ENCODE measurements around the gene MYH6. TPM values are rescaled to one million over a fixed set of nuclear protein-coding genes. Genes with fewer than 3 reads are reported as not detected.

Gene MYH6
- total RNA-seq, 1 donor from 2014 or later = 3.4 TPM

GRCh38 chr14:23380197-23380914 is 27.7 kb downstream of the MYH6 start:
- Histone ChIP-seq H3K27ac (no peak overlapping the region), H3K27me3 (no peaks in the 10 kb centered on the region), H3K36me3 (no peaks in the 10 kb centered on the region), H3K4me3 (no peak overlapping the region), H3K4me1 (no peaks in the 10 kb centered on the region), H3K9me3 (no peaks in the 10 kb centered on the region)
- ATAC-seq = no peak
- no peak for DNase-seq
- intact Hi-C loops (cut with DNase I) = no loop called here
- TF ChIP-seq CTCF (IDR thresholded peaks at IDR 0.05) = no peak

- H3K27ac ChIP-seq = no peak overlapping the region
- no peaks in the 10 kb centered on the region for H3K4me1 ChIP-seq
- H3K4me3 ChIP-seq = no peak overlapping the region
- peak; percentile 91 for TF ChIP-seq CTCF (IDR thresholded peaks at IDR 0.05)
- H3K27me3 ChIP-seq = no peaks in the 10 kb centered on the region
- peak; percentile 88 for DNase-seq
- no peaks in the 10 kb centered on the region for H3K36me3 ChIP-seq
- no peaks in the 10 kb centered on the region for H3K9me3 ChIP-seq
- intact Hi-C loops (cut with DNase I) = loop anchor here (5.0 kb wide), 1 partner anchor 52 kb away; no protein-coding TSS in a partner anchor
- ATAC-seq = peak; percentile 94
These were observed 28.5 kb downstream of the MYH6 start for GRCh38 chr14:23379366-23380196.

- Histone ChIP-seq H3K4me1 (no peaks in the 10 kb centered on the region), H3K27me3 (no peaks in the 10 kb centered on the region), H3K4me3 (no peak overlapping the region), H3K36me3 (no peaks in the 10 kb centered on the region), H3K27ac (no peak overlapping the region), H3K9me3 (no peaks in the 10 kb centered on the region)
- DNase-seq (no peak), ATAC-seq (no peak)
- intact Hi-C loops (cut with DNase I) = loop anchor here (5.0 kb wide), 1 partner anchor 51 kb away; no protein-coding TSS in a partner anchor
- no peak for TF ChIP-seq CTCF (IDR thresholded peaks at IDR 0.05)
These were observed 29.4 kb downstream of the MYH6 start for GRCh38 chr14:23378612-23379220.

- no peak for TF ChIP-seq CTCF (IDR thresholded peaks at IDR 0.05)
- DNase-seq (no peak), ATAC-seq (no peak)
- Histone ChIP-seq H3K27ac (no peak overlapping the region), H3K4me3 (no peak overlapping the region), H3K9me3 (no peaks in the 10 kb centered on the region), H3K4me1 (no peaks in the 10 kb centered on the region), H3K36me3 (no peaks in the 10 kb centered on the region), H3K27me3 (no peaks in the 10 kb centered on the region)
- intact Hi-C loops (cut with DNase I) = loop anchor here (5.0 kb wide), 1 partner anchor 51 kb away; no protein-coding TSS in a partner anchor
These were observed 30.2 kb downstream of the MYH6 start for GRCh38 chr14:23377573-23378563.

GRCh38 chr14:23377198-23377550 is 30.9 kb downstream of the MYH6 start:
- no peak overlapping the region for H3K27ac ChIP-seq
- ATAC-seq = no peak

More at GRCh38 chr14:23377198-23377550, 30.9 kb downstream of the MYH6 start:
- H3K4me3 ChIP-seq = no peak overlapping the region
- intact Hi-C loops (cut with DNase I) = loop anchor here (5.0 kb wide), 1 partner anchor 50 kb away; no protein-coding TSS in a partner anchor
- H3K27me3 ChIP-seq = no peaks in the 10 kb centered on the region
- no peaks in the 10 kb centered on the region for H3K4me1 ChIP-seq
- no peaks in the 10 kb centered on the region for H3K9me3 ChIP-seq
- no peak for TF ChIP-seq CTCF (IDR thresholded peaks at IDR 0.05)
- no peak for DNase-seq
- no peaks in the 10 kb centered on the region for H3K36me3 ChIP-seq
